Panc1 (cell line): ENCODE results near the gene NRAS.

ENCODE experiments used
- POLR2AphosphoS5 ChIP-seq: IDR thresholded peaks from 2 replicates; pipeline ENCODE4 v1.6.1; 2012; ENCODE audit warnings: mild to moderate bottlenecking, low read depth, low read length, moderate library complexity
- TF ChIP-seq, protein P1 (sequence below): fragments of 450-650 bp; IDR thresholded peaks from 2 replicates; pipeline ENCODE4 v1.5.1; 2017; ENCODE audit warnings: mild to moderate bottlenecking

- TF ChIP-seq POLR2AphosphoS5: no peak
- TF ChIP-seq, protein P1, sequence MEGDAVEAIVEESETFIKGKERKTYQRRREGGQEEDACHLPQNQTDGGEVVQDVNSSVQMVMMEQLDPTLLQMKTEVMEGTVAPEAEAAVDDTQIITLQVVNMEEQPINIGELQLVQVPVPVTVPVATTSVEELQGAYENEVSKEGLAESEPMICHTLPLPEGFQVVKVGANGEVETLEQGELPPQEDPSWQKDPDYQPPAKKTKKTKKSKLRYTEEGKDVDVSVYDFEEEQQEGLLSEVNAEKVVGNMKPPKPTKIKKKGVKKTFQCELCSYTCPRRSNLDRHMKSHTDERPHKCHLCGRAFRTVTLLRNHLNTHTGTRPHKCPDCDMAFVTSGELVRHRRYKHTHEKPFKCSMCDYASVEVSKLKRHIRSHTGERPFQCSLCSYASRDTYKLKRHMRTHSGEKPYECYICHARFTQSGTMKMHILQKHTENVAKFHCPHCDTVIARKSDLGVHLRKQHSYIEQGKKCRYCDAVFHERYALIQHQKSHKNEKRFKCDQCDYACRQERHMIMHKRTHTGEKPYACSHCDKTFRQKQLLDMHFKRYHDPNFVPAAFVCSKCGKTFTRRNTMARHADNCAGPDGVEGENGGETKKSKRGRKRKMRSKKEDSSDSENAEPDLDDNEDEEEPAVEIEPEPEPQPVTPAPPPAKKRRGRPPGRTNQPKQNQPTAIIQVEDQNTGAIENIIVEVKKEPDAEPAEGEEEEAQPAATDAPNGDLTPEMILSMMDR: no peak
Measured at GRCh38 chr1:114753143-114753542, 36.6 kb upstream of the NRAS start.
